Measurements from ENCODE around the gene SP5. TPM values are rescaled to one million over a fixed set of nuclear protein-coding genes. Genes with fewer than 3 reads are reported as not detected.

The SP5 gene
- total RNA-seq, 2 experiments from 2014 or later = not detected

DNA sequence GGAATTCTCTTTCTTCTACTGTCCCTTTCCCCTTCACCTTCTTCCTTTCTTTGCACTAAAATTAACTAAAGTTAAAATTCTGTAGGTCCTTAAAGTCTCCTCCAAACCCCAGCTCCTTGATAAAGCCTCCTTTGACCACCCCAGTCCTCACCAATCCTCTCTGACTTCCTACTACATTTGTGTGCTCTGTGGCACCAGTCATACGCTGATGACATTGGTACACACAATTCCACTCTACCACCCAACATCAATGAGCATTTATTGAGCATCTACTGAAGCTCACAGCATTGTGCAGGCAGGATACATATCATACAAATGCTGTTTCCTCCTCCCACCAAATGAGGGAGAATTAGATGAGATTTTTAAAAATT is 4.5 kb upstream of the SP5 start:
- H3K9me3 ChIP-seq (ENCODE audit: control insufficient read depth in 1 of 2, insufficient read depth in 1 of 2, low read length in 2 of 2) = peaks cover 0 to 26% of the 10 kb centered on the region in 2 experiments
- intact Hi-C loops (cut with DNase I, micrococcal nuclease) = no loop called here
- no peak for DNase-seq
- no peak overlapping the region for H3K4me3 ChIP-seq (ENCODE audit: low read length)
- POLR2A ChIA-PET = no interaction called here
- H3K4me1 ChIP-seq (ENCODE audit: insufficient read depth, low read length) = peaks cover 41% of the 10 kb centered on the region
- CTCF ChIA-PET = no interaction called here
- no peak overlapping the region for H3K27ac ChIP-seq (ENCODE audit: low read depth in 1 of 2, low read length in 2 of 2)
- ATAC-seq (ENCODE audit: poor library complexity) = no peak
- Mint-ChIP-seq H3K27ac (no peak overlapping the region), H3K9me3 (no peaks in the 10 kb centered on the region), H3K4me1 (ENCODE audit: low read depth) (peaks cover 31% of the 10 kb centered on the region), H3K4me3 (no peak overlapping the region), H3K36me3 (ENCODE audit: low read depth) (no peaks in the 10 kb centered on the region), H3K27me3 (peaks cover 69% of the 10 kb centered on the region)
- H3K27me3 ChIP-seq (ENCODE audit: control insufficient read depth in 1 of 2, insufficient read depth in 2 of 2, low read length in 2 of 2) = peaks cover 47 to 69% of the 10 kb centered on the region in 2 experiments
- TF ChIP-seq, protein P1, sequence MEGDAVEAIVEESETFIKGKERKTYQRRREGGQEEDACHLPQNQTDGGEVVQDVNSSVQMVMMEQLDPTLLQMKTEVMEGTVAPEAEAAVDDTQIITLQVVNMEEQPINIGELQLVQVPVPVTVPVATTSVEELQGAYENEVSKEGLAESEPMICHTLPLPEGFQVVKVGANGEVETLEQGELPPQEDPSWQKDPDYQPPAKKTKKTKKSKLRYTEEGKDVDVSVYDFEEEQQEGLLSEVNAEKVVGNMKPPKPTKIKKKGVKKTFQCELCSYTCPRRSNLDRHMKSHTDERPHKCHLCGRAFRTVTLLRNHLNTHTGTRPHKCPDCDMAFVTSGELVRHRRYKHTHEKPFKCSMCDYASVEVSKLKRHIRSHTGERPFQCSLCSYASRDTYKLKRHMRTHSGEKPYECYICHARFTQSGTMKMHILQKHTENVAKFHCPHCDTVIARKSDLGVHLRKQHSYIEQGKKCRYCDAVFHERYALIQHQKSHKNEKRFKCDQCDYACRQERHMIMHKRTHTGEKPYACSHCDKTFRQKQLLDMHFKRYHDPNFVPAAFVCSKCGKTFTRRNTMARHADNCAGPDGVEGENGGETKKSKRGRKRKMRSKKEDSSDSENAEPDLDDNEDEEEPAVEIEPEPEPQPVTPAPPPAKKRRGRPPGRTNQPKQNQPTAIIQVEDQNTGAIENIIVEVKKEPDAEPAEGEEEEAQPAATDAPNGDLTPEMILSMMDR (IDR thresholded peaks at IDR 0.05) = no peak
- H3K36me3 ChIP-seq (ENCODE audit: insufficient read depth, low read length) = no peaks in the 10 kb centered on the region

DNA sequence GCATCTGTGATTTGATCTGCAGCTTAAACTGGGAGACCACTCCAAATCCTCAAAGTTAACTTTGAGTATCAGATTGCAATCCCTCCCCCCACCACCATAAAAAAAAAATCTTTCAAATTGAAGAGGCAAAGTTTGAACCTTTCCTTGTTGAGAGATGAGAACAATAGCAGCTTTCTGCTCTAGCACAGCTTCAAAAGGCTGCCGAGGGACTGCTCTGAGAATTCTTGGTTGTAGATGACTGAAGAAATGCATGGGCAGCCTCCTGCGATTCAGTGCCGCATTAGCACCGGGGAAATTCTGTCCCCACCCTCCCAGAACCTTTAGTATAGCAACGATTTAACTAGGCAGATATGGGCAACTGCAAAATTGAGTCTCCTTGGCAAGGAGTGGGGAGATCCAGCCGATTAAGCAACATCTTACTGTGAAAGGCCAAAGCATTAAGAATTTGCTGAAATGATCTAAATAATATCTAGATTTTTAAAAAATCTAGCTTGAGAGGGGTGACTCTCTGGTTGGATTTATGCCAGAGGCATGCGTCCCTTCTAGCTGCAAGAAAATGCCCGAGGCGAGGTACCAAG is 3.9 kb upstream of the SP5 start:
- TF ChIP-seq, protein P1 (IDR thresholded peaks at IDR 0.05) = no peak
- Mint-ChIP-seq H3K27ac (no peak overlapping the region), H3K4me3 (peak overlapping the region; percentile 55), H3K4me1 (ENCODE audit: low read depth) (peaks cover 34% of the 10 kb centered on the region), H3K9me3 (no peaks in the 10 kb centered on the region), H3K27me3 (peaks cover 71% of the 10 kb centered on the region), H3K36me3 (ENCODE audit: low read depth) (no peaks in the 10 kb centered on the region)
- Histone ChIP-seq H3K27ac (ENCODE audit: low read depth in 1 of 2, low read length in 2 of 2) (no peak overlapping the region), H3K4me1 (ENCODE audit: insufficient read depth, low read length) (peaks cover 48% of the 10 kb centered on the region), H3K36me3 (ENCODE audit: insufficient read depth, low read length) (no peaks in the 10 kb centered on the region), H3K4me3 (ENCODE audit: low read length) (no peak overlapping the region), H3K27me3 (ENCODE audit: control insufficient read depth in 1 of 2, insufficient read depth in 2 of 2, low read length in 2 of 2) (peaks cover 51 to 76% of the 10 kb centered on the region in 2 experiments), H3K9me3 (ENCODE audit: control insufficient read depth in 1 of 2, insufficient read depth in 1 of 2, low read length in 2 of 2) (peaks cover 0 to 28% of the 10 kb centered on the region in 2 experiments)
- DNase-seq = no peak
- ChIA-PET POLR2A (no interaction called here), CTCF (no interaction called here)
- no peak for ATAC-seq (ENCODE audit: poor library complexity)
- intact Hi-C loops (cut with DNase I, micrococcal nuclease) = no loop called here

DNA sequence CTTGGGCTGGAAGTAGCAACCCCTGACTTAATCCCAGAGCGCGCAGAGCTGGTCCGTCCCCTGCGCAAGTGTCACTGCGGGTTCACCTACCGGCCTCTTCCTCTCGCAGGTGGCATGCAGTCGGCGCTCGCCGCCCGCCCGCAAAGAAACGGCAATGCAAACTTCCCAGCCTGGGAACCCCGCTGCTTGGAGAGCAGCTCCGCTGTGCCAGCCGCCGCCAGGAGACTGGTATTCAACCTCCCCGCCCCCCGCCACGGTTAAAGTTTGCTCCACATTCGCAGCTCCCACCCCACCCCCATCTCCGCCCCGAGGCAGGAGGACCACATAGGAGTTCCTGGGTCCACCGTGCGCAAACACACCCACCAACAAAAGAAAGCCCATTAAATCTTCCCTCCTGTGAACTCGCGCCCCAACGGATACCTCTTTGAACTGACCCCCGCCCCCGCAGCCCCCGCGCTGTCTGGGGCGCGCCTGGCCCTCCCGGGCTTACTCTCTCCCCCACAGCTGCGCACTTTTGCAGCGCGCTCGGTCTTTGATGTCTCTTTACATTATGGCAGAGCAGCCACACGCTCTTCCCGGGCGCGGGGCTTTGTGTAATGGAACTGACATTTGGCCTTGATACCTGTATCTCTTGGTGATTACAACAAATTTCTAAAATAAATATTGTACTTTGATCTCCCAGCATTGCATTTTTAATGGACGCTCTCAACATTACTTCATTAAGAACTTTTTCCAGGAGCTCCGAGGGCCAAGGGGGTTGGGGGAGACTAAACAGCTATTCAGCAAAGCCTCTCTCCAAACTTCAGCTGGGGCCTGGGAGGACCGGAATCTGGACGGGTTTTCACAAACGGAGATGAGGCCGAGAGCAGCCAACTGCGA is 3.1 kb upstream of the SP5 start:
- Mint-ChIP-seq H3K36me3 (ENCODE audit: low read depth) (no peaks in the 10 kb centered on the region), H3K27ac (no peak overlapping the region), H3K4me1 (ENCODE audit: low read depth) (peaks cover 35% of the 10 kb centered on the region), H3K4me3 (peak overlapping the region; percentile 72), H3K27me3 (peaks cover 73% of the 10 kb centered on the region), H3K9me3 (no peaks in the 10 kb centered on the region)
- H3K27ac ChIP-seq (ENCODE audit: low read depth in 1 of 2, low read length in 2 of 2) = no peak overlapping the region
- H3K36me3 ChIP-seq (ENCODE audit: insufficient read depth, low read length) = no peaks in the 10 kb centered on the region
- H3K4me1 ChIP-seq (ENCODE audit: insufficient read depth, low read length) = peaks cover 55% of the 10 kb centered on the region
- CTCF ChIA-PET = no interaction called here
- no peak for ATAC-seq (ENCODE audit: poor library complexity)
- TF ChIP-seq, protein P1 (IDR thresholded peaks at IDR 0.05) = no peak
- POLR2A ChIA-PET = no interaction called here
- no peak overlapping the region for H3K4me3 ChIP-seq (ENCODE audit: low read length)
- DNase-seq = peak in 1 of 14 experiments; percentile 18
- peaks cover 0 to 29% of the 10 kb centered on the region in 2 experiments for H3K9me3 ChIP-seq (ENCODE audit: control insufficient read depth in 1 of 2, insufficient read depth in 1 of 2, low read length in 2 of 2)
- intact Hi-C loops (cut with DNase I, micrococcal nuclease) = no loop called here
- H3K27me3 ChIP-seq (ENCODE audit: control insufficient read depth in 1 of 2, insufficient read depth in 2 of 2, low read length in 2 of 2) = peaks cover 52 to 80% of the 10 kb centered on the region in 2 experiments
